ENCODE data around the gene HOXC11.

- TF ChIP-seq CTCF (IDR thresholded peaks at IDR 0.05) (no peak), POLR2A (IDR thresholded peaks at IDR 0.05) (no peak)
Measured at GRCh38 chr12:53952871-53953734, 19.8 kb upstream of the HOXC11 start.

All from prostate gland (tissue), 2 donors.